GM20431 (cell line): Measurements from ENCODE around the gene ZNFX1.

ENCODE experiments used
- in situ Hi-C: fragments of 300-500 bp; cut with MseI, MboI; formaldehyde crosslinking; loops from one replicate; pipeline ENCODE4 v1.15.0; 2020; ENCODE audit warnings: low sequenced_read_pairs; ENCODE audit not compliant: unreplicated experiment

ZNFX1 gene

GRCh38 chr20:49281059-49281912 lies 3.4 kb upstream of the ZNFX1 start:
- in situ Hi-C loops: no loop called here

- in situ Hi-C loops: no loop called here
Observed at GRCh38 chr20:49280463-49281058, 2.7 kb upstream of the ZNFX1 start.

DNA sequence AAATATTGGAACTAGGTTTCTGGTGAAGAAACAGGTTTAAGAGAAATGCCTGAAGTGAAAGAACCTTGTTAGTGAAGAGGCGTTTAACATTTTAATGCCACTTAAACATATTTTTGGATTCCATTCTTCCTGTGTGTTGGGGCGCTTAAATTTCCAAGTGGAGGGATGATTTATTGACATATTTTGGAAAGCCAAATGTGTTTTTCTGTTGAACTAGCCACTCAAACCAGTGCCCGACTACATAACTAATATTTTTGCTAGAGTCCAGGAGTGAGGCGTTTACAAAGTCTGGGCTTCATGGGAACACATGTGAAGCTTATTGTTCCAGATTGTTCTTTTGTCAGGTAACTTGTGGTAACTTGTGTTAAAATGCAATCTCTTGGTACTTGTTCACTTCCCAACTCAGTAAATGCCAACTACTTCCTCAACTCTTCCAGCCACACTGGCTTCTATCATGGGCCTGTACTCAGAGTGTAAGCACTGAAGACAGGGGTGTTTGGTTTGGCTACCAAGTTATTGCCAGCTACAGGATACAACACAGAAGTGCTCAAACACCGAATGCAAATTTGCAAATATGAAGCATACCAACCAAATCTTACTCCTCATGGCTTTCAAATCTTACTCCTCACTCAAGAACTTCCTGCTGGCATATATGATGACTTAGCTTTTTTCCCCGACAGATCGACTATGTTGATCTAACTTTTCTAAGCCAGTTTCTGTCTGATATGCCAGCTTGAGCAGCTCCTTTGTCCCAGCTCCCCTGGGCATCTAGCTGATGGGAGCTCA lies 2.0 kb upstream of the ZNFX1 start:
- in situ Hi-C loops: no loop called here

DNA sequence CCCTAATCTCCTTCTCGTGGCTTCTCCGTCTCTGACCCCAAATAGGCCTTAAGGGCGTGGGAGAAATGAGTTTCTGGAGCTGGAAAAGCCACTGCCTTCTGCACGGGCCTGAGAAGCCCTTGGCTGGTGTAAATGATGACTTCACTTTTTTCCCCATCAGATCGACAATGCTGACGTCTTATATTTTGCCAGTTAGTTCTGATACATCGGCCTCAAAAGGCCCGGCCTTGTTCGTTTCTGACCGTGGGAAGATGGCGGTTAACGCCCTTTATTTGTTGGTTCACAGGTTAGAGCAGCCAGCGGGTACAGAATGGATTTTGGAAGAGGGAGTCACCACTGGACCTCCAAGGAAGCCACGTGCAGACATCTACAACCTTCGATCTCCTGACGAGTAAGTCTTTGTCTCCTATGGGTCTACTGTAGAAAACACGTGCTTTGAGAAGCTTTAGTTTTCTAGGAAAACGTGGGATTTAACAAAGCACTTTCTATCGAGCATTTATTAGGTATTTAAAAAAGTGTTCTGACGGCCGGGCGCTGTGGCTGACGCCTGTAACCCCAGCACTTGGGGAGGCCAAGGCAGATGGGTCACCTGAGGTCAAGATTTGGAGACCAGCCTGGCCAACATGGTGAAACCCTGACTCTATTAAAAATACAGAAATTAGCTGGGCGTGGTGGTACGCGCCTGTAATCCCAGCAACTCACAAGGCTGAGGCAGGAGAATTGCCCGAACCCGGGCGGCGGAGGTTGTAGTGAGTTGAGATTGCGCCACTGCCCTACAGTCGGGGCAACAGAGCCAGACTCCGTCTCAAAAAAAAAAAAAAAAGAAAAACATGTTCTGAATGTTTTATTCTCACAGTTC lies 1.2 kb upstream of the ZNFX1 start:
- in situ Hi-C loops: no loop called here

GRCh38 chr20:49277786-49278035 lies 146 bp downstream of the ZNFX1 start:
- in situ Hi-C loops: no loop called here

GRCh38 chr20:49276961-49277785 lies 684 bp downstream of the ZNFX1 start:
- in situ Hi-C loops: no loop called here

GRCh38 chr20:49276161-49276960 lies 1.5 kb downstream of the ZNFX1 start:
- in situ Hi-C loops: no loop called here

DNA sequence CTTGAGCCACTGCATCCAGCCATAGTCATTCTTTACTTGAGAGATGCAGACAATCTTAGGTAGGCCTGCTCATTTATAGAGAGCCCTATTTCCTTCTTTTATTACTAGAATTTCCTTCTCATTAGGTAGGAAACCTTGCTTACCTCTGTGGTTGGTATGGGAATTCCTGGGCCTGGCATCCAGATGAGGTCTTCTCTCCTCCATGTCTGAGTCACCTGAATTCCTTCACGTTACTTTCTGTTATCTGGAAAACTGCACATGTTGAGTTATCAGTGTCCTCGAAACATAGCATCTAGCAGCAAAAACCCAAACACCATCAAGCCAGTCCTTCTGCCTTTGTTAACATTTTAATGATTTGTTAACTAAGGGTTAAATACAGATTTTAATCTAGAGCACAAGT lies 2.2 kb downstream of the ZNFX1 start:
- in situ Hi-C loops: no loop called here

- in situ Hi-C loops: no loop called here
Observed at GRCh38 chr20:49275216-49275615, 2.6 kb downstream of the ZNFX1 start.

DNA sequence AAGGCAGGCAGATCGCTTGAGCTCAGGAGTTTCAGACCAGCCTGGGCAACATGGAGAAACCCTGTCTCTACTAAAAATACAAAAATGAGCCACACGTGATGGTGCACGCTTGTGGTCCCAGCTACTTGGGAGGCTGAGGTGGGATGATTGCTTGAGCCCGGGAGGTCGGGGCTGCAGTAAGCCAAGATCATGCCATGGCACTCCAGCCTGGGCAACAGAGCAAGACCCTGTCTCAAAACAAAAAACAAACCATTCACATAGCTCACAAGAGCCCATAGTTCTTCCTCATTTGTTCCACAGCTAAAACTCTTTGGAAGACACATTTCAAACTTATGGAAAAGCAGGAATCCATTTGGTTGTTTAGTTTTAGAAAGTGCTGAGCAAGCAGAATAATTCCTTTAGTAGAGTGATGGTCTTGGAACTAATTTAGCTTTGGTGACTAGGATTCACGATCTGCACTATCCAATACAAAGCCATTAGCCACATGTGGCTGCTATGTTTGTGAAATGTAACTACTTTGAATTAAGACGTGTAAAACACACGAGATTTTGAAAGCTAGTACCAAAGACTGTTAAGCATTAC lies 4.1 kb downstream of the ZNFX1 start:
- in situ Hi-C loops: no loop called here

GRCh38 chr20:49272654-49273053 lies 5.2 kb downstream of the ZNFX1 start:
- in situ Hi-C loops: no loop called here

DNA sequence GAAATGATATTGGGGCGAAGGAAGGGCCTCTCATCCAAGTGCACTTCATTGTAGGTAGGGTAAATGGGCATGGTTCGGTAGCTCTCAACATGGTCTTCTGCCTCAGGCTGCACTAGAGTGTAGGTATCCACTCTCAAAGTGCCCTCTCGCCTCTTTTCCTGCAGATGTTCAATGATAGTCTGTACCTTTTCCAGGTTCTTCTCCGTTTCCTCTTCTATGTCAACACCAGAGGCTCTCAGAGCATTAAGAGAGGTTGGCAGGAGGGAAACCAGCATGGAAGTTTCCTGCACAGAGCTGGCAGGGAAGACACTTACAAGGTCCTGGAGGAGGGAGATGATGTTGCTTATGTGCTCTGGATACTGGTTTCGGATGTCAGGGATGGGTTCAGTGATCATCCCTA lies 7.1 kb downstream of the ZNFX1 start:
- in situ Hi-C loops: no loop called here

- in situ Hi-C loops: no loop called here
Observed at GRCh38 chr20:49270177-49270576, 7.7 kb downstream of the ZNFX1 start.

DNA sequence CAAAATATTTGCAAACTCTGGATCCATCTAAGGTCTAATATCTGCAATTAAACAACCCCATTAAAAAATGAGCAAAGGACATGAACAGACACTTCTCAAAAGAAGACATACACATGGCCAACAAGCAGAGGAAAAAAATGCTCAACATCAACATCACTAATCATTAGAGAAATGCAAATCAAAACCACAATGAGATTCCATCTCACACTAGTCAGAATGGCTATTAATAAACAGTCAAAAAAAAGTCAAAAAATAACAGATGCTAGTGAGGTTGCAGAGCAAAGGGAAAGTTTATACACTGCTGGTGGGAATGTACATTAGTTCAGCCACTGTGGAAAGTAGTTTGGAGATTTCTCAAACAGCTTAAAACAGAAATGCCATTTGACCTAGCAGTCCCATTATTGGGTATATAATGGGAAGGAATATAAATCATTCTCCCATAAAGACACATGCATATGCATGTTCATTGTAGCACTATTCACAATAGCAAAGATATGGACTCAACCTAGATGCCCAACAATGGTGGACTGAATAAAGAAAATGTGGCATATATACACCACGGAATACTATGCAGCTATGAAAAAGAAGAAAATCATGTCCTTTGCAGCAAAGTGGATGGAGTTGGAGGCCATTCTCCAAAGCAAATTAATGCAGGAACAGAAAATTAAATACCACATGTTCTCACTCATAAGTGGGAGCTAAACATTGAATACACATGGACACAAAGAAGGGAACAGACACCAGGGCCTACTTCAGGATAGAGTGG lies 9.1 kb downstream of the ZNFX1 start:
- in situ Hi-C loops: no loop called here

DNA sequence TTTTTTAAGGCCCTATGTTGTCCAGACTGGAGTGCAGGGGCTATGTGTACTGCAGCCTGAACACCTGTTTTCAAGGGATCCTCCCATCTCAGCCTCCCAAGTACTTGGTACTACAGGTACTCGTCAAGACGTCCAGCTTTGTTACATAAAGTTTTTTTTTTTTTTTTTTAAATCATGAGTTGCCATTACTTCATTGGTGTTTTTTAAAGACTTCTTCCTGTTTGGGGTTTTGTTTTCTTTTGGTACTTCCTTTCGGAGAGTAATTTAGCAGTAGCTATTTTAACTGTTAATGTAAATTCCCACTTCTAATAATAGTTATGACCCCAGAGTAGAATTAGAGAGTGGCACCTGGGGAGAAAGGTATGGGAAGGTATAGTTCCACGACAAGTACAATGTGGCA lies 10.5 kb downstream of the ZNFX1 start:
- in situ Hi-C loops: no loop called here

DNA sequence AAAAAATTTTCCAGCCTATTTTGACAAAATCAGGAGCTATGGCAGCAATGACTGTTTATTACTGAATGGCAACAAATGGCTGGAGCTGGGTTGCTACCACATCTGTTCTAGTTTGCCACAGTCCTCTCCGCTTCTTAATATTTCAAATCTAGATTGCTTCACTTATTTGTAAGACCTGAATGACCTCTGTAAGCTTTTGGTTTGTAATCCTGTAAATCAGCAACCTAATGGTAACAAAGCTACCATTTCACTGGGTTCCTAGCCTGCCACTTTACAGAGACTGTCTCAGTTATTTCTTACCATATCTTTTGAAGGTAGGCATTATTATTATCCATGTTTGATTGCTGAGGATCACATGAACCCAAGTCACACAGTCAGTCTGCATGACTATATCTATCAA lies 15.4 kb downstream of the ZNFX1 start:
- in situ Hi-C loops: no loop called here

DNA sequence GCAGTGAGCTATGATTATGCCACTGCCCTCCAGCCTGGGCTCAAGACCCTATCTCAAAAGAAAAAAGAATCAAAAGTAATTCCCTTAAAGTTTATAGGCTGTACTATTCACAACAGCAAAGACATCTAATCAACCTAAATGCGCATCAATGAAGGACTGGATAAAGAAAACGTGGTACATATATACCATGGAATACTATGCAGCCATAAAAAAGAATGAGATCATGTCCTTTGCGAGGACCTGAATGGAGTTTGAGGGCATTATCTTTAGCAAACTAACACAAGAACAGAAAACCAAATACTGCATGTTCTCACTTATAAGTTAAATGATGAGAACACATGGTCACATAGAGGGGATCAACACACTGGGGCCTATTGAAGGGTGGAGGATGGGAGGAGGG lies 16.7 kb downstream of the ZNFX1 start:
- in situ Hi-C loops: no loop called here

GRCh38 chr20:49260218-49260617 lies 17.6 kb downstream of the ZNFX1 start:
- in situ Hi-C loops: no loop called here
